ENCODE data around the gene ARHGAP12.

Gene ARHGAP12

GRCh38 chr10:31928549-31929260 is at the start of gene ARHGAP12:
ARHGAP12 (minus strand) TSS chr10:31928831; CDS start chr10:31908855, 19,976 bp downstream.
- H2AFZ ChIP-seq (ENCODE audit: low read length), result peak within 1 kb of the TSS; percentile 93

DNA sequence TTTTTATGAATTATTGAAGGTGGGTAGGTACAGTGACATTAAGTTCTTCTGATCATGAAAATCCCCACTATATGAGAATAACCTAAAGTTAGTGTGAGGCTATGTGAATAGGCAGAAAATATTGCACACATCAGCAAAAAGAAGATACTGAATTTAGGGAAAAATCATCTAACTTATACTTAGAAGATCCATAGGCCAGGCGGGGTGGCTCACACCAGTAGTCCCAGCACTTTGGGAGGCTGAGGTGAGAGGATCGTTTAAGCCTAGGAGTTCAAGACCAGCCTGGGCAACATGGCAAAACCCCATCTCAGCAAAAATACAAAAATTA is 49.5 kb upstream of the ARHGAP12 start:
- Histone ChIP-seq H3K27me3 (ENCODE audit: insufficient read depth, low read length, poor library complexity, severe bottlenecking) (no peaks in the 10 kb centered on the region), H3K79me2 (ENCODE audit: insufficient read depth, low read length) (no peaks in the 10 kb centered on the region), H3K36me3 (ENCODE audit: insufficient read depth, low read length) (no peaks in the 10 kb centered on the region), H3F3A (ENCODE audit: low read depth) (no peaks in the 10 kb centered on the region), H3K4me1 (ENCODE audit: insufficient read depth, low read length, poor library complexity, severe bottlenecking) (peaks cover 19% of the 10 kb centered on the region), H2AFZ (ENCODE audit: low read length) (no peak overlapping the region), H3K9me3 (ENCODE audit: insufficient read depth, low read depth, low read length) (no peaks in the 10 kb centered on the region; the same call in 1 of the 2 replicates), H4K20me1 (ENCODE audit: insufficient read depth, low read length, poor library complexity, severe bottlenecking) (no peaks in the 10 kb centered on the region), H3K4me3 (ENCODE audit: low read length, poor library complexity, severe bottlenecking) (no peak overlapping the region), H3K9me2 (replicated peaks; ENCODE audit: low read depth, low read length) (no peaks in the 10 kb centered on the region), H3K9ac (ENCODE audit: low read depth, low read length, poor library complexity, severe bottlenecking) (no peak overlapping the region), H3K4me2 (ENCODE audit: low read depth, low read length, poor library complexity, severe bottlenecking) (peak overlapping the region; percentile 56)
- no peak for TF ChIP-seq EZH2phosphoT487 (IDR thresholded peaks at IDR 0.05; ENCODE audit: borderline replicate concordance)
- TF ChIP-seq, protein P1, sequence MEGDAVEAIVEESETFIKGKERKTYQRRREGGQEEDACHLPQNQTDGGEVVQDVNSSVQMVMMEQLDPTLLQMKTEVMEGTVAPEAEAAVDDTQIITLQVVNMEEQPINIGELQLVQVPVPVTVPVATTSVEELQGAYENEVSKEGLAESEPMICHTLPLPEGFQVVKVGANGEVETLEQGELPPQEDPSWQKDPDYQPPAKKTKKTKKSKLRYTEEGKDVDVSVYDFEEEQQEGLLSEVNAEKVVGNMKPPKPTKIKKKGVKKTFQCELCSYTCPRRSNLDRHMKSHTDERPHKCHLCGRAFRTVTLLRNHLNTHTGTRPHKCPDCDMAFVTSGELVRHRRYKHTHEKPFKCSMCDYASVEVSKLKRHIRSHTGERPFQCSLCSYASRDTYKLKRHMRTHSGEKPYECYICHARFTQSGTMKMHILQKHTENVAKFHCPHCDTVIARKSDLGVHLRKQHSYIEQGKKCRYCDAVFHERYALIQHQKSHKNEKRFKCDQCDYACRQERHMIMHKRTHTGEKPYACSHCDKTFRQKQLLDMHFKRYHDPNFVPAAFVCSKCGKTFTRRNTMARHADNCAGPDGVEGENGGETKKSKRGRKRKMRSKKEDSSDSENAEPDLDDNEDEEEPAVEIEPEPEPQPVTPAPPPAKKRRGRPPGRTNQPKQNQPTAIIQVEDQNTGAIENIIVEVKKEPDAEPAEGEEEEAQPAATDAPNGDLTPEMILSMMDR (conservative IDR thresholded peaks at IDR 0.05; ENCODE audit: low read length), result no peak

More at GRCh38 chr10:31928549-31929260, at the start of gene ARHGAP12:
- H3K27me3 ChIP-seq (ENCODE audit: insufficient read depth, low read length, poor library complexity, severe bottlenecking), result no peaks in the 10 kb centered on the region
- H3F3A ChIP-seq (ENCODE audit: low read depth), result peaks cover 11% of the 10 kb centered on the region; the same call in 1 of the 2 replicates
- peaks cover 51% of the 10 kb centered on the region for H3K4me1 ChIP-seq (ENCODE audit: insufficient read depth, low read length, poor library complexity, severe bottlenecking)
- no peaks in the 10 kb centered on the region for H3K9me2 ChIP-seq (replicated peaks; ENCODE audit: low read depth, low read length)
- peak within 1 kb of the TSS; percentile 70 for H3K9ac ChIP-seq (ENCODE audit: low read depth, low read length, poor library complexity, severe bottlenecking)
- H3K4me2 ChIP-seq (ENCODE audit: low read depth, low read length, poor library complexity, severe bottlenecking), result peak within 1 kb of the TSS; percentile 96
- no peaks in the 10 kb centered on the region for H3K36me3 ChIP-seq (ENCODE audit: insufficient read depth, low read length)
- H4K20me1 ChIP-seq (ENCODE audit: insufficient read depth, low read length, poor library complexity, severe bottlenecking), result peaks cover 33% of the 10 kb centered on the region
- H3K4me3 ChIP-seq (ENCODE audit: low read length, poor library complexity, severe bottlenecking), result peak within 1 kb of the TSS; percentile 93
- H3K9me3 ChIP-seq (ENCODE audit: insufficient read depth, low read depth, low read length), result no peaks in the 10 kb centered on the region
- peaks cover 37% of the 10 kb centered on the region for H3K79me2 ChIP-seq (ENCODE audit: insufficient read depth, low read length)
- TF ChIP-seq, protein P1 (conservative IDR thresholded peaks at IDR 0.05; ENCODE audit: low read length), result no peak
- TF ChIP-seq EZH2phosphoT487 (IDR thresholded peaks at IDR 0.05; ENCODE audit: borderline replicate concordance), result no peak

GRCh38 chr10:31977440-31978155 is 49.0 kb upstream of the ARHGAP12 start:
- no peak for TF ChIP-seq EZH2phosphoT487 (IDR thresholded peaks at IDR 0.05; ENCODE audit: borderline replicate concordance)
- TF ChIP-seq, protein P1 (conservative IDR thresholded peaks at IDR 0.05; ENCODE audit: low read length), result no peak
- Histone ChIP-seq H3K9me3 (ENCODE audit: insufficient read depth, low read depth, low read length) (no peaks in the 10 kb centered on the region; the same call in 1 of the 2 replicates), H3K4me1 (ENCODE audit: insufficient read depth, low read length, poor library complexity, severe bottlenecking) (peaks cover 19% of the 10 kb centered on the region), H2AFZ (ENCODE audit: low read length) (no peak overlapping the region), H4K20me1 (ENCODE audit: insufficient read depth, low read length, poor library complexity, severe bottlenecking) (no peaks in the 10 kb centered on the region), H3K4me2 (ENCODE audit: low read depth, low read length, poor library complexity, severe bottlenecking) (peak overlapping the region; percentile 56), H3F3A (ENCODE audit: low read depth) (no peaks in the 10 kb centered on the region), H3K36me3 (ENCODE audit: insufficient read depth, low read length) (no peaks in the 10 kb centered on the region), H3K4me3 (ENCODE audit: low read length, poor library complexity, severe bottlenecking) (peak overlapping the region; percentile 29), H3K9me2 (replicated peaks; ENCODE audit: low read depth, low read length) (no peaks in the 10 kb centered on the region), H3K79me2 (ENCODE audit: insufficient read depth, low read length) (no peaks in the 10 kb centered on the region), H3K9ac (ENCODE audit: low read depth, low read length, poor library complexity, severe bottlenecking) (no peak overlapping the region), H3K27me3 (ENCODE audit: insufficient read depth, low read length, poor library complexity, severe bottlenecking) (no peaks in the 10 kb centered on the region)

Data from Loucy (cell line).